GM19238 (cell line): ENCODE measurements around the gene CDK1.

ENCODE experiments used
- DNase-seq: peaks from one replicate; pipeline ENCODE4 v3.0.0; 2011; ENCODE audit warnings: low spot score; ENCODE audit not compliant: insufficient read length

Gene CDK1

DNA sequence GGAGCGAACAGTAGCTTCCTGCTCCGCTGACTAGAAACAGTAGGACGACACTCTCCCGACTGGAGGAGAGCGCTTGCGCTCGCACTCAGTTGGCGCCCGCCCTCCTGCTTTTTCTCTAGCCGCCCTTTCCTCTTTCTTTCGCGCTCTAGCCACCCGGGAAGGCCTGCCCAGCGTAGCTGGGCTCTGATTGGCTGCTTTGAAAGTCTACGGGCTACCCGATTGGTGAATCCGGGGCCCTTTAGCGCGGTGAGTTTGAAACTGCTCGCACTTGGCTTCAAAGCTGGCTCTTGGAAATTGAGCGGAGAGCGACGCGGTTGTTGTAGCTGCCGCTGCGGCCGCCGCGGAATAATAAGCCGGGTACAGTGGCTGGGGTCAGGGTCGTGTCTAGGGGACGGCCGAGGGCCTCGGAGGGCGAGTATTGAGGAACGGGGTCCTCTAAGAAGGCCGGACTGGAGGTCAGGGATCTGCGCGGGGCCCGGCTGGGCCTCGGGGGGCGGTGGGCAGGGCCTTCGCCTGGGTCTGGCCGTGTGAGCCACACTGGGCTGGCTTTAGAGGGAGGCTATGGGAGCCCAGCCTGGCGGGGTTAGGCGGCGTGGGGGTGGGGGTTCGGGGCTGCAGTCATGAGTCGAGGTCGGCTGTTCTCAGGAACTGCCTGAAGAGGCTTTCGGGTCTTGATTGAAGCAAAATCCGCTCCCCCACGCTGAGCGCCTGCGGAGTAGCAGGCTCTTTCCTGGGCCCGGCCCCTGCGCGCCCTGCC lies at the start of gene CDK1:
TSS of gene CDK1 (plus strand) at position 265 of the 757 bp plus-strand sequence. CDS start 1,688 bp downstream, outside the sequence.
- DNase-seq, result peak; percentile 88

DNA sequence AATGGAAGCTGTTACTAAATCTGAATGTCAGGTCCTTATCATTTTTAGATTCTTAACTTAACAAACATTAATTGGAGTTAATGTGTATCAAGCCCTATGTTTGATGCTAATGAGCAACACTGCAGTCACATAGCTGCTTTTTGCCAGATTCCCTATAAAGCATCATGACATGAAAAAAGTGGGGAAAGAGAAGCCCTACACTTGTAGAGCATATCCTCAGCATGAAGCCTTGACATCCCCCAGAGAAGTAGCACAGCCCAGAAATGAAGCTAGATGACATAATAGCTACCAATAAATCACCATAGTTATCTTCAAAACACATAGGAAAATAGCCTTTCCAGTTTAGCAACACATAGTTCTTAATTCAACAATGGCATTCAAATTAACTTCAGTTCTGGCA lies 49.2 kb upstream of the CDK1 start:
- DNase-seq, result no peak

GRCh38 chr10:60731134-60731885 lies 47.0 kb upstream of the CDK1 start:
- DNase-seq, result peak; percentile 30

- DNase-seq, result no peak
These were observed 46.0 kb upstream of the CDK1 start for GRCh38 chr10:60732198-60732806.

- no peak for DNase-seq
These were observed 45.3 kb upstream of the CDK1 start for GRCh38 chr10:60732807-60733516.

DNA sequence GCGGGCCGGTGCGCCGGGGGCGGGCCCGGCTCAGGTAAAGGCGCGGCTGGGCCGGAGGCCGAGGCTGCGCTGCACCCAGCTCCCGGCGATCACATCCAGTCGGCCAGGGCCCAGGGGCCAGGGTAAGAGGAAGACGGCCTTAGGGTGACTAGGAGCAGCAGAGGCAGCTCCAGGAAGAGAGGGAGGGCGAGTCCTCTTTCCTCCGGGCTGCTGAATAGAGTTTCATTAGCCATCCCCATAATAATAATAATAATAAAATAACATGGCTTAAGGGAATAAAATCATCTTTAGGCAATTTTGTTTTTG lies 44.8 kb upstream of the CDK1 start:
- peak; percentile 21 for DNase-seq

DNA sequence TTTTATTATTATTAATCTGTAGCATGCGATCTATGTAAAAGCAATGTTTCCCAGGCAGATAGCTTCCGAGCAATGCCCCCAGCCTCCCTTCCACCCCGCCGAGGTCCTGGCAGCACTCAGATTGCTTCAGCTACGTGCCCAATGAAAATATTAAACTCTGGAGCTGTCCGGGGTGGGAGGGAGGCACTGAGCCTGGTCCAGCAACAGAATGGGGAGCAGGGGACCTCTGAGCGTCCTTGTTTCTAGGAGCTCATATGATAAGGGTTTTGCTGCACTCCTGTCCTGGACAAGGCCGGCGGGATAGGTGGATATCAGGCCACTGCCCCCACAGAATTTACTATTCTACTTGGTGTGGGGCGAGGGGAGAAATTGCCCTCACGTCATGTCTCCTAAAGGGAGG lies 44.5 kb upstream of the CDK1 start:
- DNase-seq, result no peak

- no peak for DNase-seq
These were observed 44.1 kb upstream of the CDK1 start for GRCh38 chr10:60734226-60734625.

DNA sequence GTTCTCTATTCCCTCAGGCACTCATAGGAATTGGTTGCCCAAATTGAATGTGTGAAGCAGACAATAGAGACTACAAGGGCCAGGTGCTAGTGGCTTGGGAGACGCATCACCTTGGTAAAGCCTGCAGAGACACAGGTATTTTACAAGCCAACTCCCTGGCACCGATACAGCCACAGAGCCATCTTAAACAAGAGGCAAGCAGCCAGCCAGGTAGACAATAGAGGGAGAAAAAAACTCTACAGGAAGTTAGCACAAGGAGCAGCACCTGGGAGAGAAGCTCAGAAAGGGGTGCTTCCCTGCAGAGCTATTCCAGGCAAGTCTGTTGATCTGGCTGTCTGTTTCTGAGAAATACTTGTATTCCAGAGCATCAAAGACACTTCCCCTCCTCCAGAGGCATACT lies 43.0 kb upstream of the CDK1 start:
- no peak for DNase-seq

GRCh38 chr10:60737242-60737641 lies 41.0 kb upstream of the CDK1 start:
- DNase-seq, result no peak

GRCh38 chr10:60739558-60739957 lies 38.7 kb upstream of the CDK1 start:
- DNase-seq, result no peak

DNA sequence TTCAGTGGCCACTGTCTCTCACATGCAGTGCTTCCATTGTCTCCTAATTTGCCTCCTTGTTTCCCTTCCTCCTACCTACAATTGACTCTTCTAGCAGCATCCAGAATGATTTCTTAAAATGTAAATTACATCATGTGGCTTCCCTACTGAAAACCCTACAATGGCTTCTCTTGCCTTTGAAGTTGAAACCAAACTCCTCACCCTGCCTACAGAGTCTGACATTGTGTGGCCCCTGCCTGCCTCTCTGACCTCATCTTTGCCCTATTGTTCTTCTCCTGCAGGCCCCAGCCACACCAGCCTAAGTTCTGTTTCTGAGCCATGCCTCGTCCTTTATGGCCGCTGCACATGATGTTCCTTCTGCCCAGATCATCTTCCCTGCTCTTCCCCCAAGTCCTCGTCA lies 35.8 kb upstream of the CDK1 start:
- no peak for DNase-seq

- no peak for DNase-seq
These were observed 30.3 kb upstream of the CDK1 start for GRCh38 chr10:60747817-60748469.

DNA sequence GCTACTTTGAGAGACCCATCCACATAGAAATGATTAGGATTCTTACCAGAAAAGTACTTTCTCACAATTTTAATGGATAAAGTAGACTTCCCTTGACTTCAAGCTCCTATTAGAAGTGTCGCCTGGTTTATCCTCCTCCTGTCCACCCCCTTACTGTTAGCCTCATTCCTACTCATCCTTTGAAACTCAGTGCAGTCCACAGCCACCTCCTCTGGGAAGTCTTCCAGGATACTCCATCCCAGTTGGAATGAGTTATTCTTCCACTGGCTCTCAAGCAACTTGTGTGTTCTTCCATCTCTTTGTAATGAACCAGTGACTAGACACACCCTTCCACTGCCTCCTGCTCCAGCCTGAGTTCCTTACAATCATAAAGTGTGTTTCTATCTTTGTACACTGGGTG lies 25.1 kb upstream of the CDK1 start:
- DNase-seq, result no peak

- no peak for DNase-seq
These were observed 24.5 kb upstream of the CDK1 start for GRCh38 chr10:60753817-60754216.

DNA sequence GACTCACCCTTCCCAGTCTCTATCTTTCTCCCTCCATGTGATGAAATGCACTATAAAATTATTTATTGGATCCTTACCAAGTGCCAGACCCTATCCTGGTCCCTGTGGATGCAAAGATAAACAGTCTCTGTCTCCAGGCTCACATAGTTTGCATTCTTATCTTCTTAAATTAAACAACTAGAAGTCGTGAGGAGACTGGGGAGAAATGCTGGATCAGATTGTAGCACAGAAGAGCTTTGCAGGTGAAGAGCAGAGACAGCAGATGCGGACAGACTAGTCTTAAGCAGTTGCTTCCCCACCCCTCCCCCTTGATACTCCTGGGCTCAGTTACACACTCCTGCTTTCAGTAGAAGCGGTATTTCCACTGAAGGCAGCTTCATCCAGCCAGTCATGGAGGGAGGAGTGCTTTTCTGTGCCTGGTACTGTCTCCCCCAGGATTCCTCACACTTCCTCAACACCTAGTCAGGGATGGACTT lies 20.8 kb upstream of the CDK1 start:
- DNase-seq, result no peak

GRCh38 chr10:60759181-60759580 lies 19.1 kb upstream of the CDK1 start:
- no peak for DNase-seq

DNA sequence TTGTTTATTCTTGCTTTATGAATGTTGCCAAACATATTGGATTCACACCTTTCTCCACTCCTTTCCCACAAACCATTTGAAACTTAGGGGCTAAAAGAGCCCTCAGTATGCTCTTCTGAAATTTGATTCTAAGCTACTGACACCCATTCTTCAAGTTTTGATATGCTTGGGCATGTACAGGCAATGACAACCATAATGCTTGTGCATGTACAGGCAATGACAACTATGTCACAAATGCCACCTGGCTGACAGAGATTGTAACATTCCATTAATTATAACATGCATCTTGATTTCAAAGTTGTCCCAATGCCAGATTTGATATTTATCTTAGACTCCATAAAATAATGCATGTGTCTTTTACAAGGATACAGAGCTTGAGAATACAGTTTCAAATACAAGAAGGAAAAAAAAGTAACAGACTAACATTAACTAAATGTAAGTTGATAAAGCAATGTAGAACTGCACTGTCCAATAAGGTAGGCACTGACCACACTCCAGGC lies 17.5 kb upstream of the CDK1 start:
- DNase-seq, result no peak

GRCh38 chr10:60762554-60762953 lies 15.7 kb upstream of the CDK1 start:
- no peak for DNase-seq

GRCh38 chr10:60767424-60767823 lies 10.9 kb upstream of the CDK1 start:
- no peak for DNase-seq

DNA sequence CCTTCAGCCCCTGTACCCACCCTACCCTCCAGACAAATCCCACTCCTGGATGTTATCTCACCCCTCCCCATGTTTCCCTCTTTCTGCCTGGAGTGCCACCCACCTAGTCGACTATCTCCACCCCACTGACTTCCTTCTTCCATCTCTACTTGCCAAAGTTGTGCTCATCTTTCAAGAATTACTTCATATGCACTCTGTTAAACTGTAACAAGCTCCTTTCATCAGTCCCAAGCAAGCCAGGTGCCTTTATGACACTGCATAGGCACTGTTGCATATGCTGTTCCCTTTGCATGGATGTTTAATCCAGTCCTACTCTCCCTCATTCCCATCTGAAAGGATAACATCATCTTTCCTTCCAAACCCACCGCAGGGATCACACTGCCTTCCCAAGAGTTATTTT lies 8.9 kb upstream of the CDK1 start:
- DNase-seq, result no peak
